ENCODE measurements around the gene KRT82.

Gene KRT82

DNA sequence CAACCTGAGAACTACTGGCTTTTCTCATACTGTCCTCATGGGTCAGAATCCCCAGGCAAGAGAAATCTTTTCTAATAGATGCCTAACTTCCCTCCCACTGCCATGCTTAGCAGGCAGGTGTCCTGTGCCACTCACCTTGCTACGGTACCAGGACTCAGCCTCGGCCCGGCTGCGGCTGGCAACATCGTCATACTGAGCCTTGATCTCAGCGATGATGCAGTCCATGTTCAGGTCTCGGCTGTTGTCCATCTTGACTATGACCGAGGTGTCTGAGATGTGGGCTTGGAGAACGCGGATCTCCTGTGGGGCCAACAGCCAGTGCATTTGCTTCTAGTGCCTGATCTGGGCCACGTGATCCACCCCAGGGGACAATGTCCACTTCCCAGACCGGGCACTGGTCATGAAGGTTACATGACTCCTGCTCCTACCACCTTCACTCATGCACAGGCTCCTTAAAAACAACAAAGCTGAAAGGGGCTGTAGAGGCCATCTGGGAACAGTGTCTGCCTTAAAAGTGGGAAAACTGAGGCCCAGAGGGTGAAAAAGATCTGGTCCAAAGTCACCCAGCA lies 42.9 kb downstream of the KRT82 start:
- Histone ChIP-seq H3K9ac (ENCODE audit: low read length) (no peak overlapping the region), H3K4me3 (ENCODE audit: low read length) (no peak overlapping the region), H3K27me3 (ENCODE audit: control insufficient read depth, insufficient read depth, low read length) (no peaks in the 10 kb centered on the region), H3K9me3 (ENCODE audit: control insufficient read depth, low read depth, low read length) (no peaks in the 10 kb centered on the region), H3K4me1 (ENCODE audit: control insufficient read depth, low read depth, low read length) (no peaks in the 10 kb centered on the region), H3K27ac (ENCODE audit: low read length) (no peak overlapping the region), H3K36me3 (ENCODE audit: control insufficient read depth, low read depth, low read length) (no peaks in the 10 kb centered on the region)

DNA sequence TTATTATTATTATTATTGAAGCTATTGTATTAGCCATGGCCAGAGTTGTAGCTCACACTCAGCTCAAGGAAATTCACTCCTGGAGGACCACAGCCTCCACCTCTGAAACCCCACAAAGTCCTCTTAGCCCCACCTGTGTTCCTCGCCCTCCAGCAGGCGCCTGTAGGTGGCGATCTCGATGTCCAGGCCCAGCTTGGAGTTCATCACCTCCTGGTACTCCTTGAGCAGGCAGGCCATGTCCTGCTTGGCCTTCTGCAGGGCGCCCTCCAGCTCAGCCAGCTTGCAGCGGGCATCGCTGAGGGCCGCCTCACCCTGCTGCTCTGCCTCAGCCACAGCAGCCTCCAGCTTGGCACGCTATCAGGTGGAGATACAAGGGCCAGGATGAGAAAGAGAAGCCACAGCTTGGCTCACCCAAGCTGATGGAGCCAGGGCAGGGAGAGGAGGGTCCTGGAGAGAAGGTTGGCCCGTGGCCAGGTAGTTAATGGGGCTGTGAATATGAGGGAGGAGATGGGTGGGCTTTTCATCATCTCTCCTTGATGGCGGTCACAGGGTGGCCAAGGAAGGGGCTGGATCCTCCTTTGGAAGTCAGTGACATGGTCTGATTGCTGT lies 43.9 kb downstream of the KRT82 start:
- Histone ChIP-seq H3K4me1 (ENCODE audit: control insufficient read depth, low read depth, low read length) (no peaks in the 10 kb centered on the region), H3K27ac (ENCODE audit: low read length) (no peak overlapping the region), H3K4me3 (ENCODE audit: low read length) (no peak overlapping the region), H3K9ac (ENCODE audit: low read length) (no peak overlapping the region), H3K9me3 (ENCODE audit: control insufficient read depth, low read depth, low read length) (no peaks in the 10 kb centered on the region), H3K36me3 (ENCODE audit: control insufficient read depth, low read depth, low read length) (no peaks in the 10 kb centered on the region), H3K27me3 (ENCODE audit: control insufficient read depth, insufficient read depth, low read length) (no peaks in the 10 kb centered on the region)

DNA sequence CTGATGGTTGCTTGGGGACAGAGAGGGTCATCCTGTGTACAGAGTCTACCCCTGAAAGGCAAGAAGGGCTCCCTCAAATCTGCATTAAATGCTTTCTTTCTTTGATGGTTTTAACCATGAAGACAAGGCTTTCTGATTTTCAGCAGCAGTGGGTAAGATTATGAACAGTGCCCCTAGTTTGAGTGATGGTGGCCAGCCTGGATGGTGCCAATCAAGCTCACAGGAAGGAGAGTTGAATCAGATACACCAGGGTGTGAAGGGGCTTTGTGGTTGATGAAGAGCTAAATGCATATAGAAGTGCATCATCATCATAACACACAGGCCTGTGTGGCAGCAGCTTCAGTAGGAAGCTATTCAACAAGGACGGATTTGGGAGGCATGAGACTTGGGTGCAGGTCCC lies 44.6 kb downstream of the KRT82 start:
- Histone ChIP-seq H3K27ac (ENCODE audit: low read length) (no peak overlapping the region), H3K4me3 (ENCODE audit: low read length) (no peak overlapping the region), H3K9ac (ENCODE audit: low read length) (no peak overlapping the region), H3K36me3 (ENCODE audit: control insufficient read depth, low read depth, low read length) (no peaks in the 10 kb centered on the region), H3K27me3 (ENCODE audit: control insufficient read depth, insufficient read depth, low read length) (no peaks in the 10 kb centered on the region), H3K9me3 (ENCODE audit: control insufficient read depth, low read depth, low read length) (no peaks in the 10 kb centered on the region), H3K4me1 (ENCODE audit: control insufficient read depth, low read depth, low read length) (no peaks in the 10 kb centered on the region)

DNA sequence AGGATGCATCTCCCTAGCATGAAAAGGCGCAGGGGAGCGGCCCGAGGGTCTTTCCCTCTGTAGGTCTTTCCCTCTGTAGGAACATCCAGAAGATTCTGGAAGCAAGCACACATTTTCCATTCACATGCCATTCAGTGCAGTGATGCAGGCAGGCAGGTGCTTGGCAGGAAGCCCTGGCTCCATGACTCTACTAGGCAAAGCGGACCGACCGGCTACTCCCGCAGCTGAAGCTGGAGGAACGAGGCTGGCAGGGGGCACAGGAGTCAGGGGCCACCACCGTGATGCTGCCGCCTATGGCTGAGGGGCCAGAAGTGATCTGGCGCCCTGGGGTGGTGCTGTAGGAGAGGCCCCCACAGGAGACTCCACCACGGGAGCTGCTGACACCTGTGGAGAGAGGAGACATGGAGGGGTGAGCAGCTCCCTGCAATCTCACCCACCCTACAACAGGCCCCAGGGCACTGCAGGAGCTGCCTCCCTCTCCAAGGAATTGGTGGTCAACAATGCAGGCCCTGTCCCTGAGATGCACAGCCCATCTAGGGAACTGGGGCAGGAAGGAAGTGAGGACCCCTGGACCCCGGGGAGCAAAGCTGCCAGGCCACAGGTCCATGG lies 45.4 kb downstream of the KRT82 start:
- Histone ChIP-seq H3K36me3 (ENCODE audit: control insufficient read depth, low read depth, low read length) (no peaks in the 10 kb centered on the region), H3K9ac (ENCODE audit: low read length) (no peak overlapping the region), H3K4me3 (ENCODE audit: low read length) (no peak overlapping the region), H3K9me3 (ENCODE audit: control insufficient read depth, low read depth, low read length) (no peaks in the 10 kb centered on the region), H3K4me1 (ENCODE audit: control insufficient read depth, low read depth, low read length) (no peaks in the 10 kb centered on the region), H3K27me3 (ENCODE audit: control insufficient read depth, insufficient read depth, low read length) (no peaks in the 10 kb centered on the region), H3K27ac (ENCODE audit: low read length) (no peak overlapping the region)

DNA sequence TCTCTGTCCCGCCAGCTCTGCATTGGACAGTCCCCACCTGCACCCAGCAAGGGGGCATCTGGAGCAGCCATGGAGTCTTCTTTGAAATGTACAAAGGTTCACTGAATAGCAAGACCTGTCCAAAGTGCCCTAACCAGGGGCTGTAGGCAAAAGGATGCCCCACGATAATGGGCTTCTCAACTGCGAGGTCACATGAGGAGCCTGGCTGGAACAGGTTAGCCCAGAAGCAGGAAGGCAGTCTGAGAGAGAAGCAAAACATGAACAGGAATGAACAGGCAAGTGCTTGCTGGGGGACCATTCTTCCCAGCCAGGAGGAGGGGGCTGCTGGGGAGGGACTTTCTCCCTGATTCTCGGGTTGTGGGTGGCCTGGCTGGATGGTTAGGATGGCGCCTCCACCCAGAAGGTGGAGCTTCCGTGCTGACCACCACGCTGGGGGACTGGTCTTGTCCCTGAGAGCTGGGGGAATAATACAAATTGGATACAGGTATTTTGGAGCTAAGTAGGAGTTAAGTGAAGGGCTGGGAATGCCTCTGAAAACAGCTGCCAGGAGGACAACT lies 46.0 kb downstream of the KRT82 start:
- H3K27ac ChIP-seq (ENCODE audit: low read length) = no peak overlapping the region
- H3K9me3 ChIP-seq (ENCODE audit: control insufficient read depth, low read depth, low read length) = no peaks in the 10 kb centered on the region
- no peak overlapping the region for H3K9ac ChIP-seq (ENCODE audit: low read length)
- H3K4me1 ChIP-seq (ENCODE audit: control insufficient read depth, low read depth, low read length) = no peaks in the 10 kb centered on the region
- no peaks in the 10 kb centered on the region for H3K27me3 ChIP-seq (ENCODE audit: control insufficient read depth, insufficient read depth, low read length)
- no peaks in the 10 kb centered on the region for H3K36me3 ChIP-seq (ENCODE audit: control insufficient read depth, low read depth, low read length)
- no peak overlapping the region for H3K4me3 ChIP-seq (ENCODE audit: low read length)

DNA sequence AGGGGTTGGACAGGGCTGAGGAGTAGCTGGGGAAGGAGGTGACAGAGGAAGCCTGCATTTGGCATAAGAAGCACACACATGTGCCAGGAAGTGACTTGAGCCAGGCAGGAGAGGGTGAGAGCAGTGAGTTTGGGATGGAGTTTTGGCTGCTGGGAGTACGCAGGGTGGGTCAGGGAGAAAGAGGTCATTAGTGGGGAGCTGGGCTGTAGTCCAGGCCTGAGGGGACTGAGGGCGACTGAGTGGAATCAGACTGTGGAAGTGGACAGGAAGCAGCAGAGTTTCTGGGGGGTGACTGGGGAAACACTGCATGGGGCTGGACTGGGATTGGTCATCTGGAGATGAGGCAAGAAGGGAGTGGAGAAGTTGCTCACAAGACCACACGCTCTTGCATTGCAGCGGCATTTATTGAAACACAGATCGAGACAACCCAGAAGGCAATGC lies 46.5 kb downstream of the KRT82 start:
- no peak overlapping the region for H3K27ac ChIP-seq (ENCODE audit: low read length)
- H3K4me1 ChIP-seq (ENCODE audit: control insufficient read depth, low read depth, low read length) = no peaks in the 10 kb centered on the region
- no peak overlapping the region for H3K4me3 ChIP-seq (ENCODE audit: low read length)
- H3K9me3 ChIP-seq (ENCODE audit: control insufficient read depth, low read depth, low read length) = no peaks in the 10 kb centered on the region
- no peak overlapping the region for H3K9ac ChIP-seq (ENCODE audit: low read length)
- H3K27me3 ChIP-seq (ENCODE audit: control insufficient read depth, insufficient read depth, low read length) = no peaks in the 10 kb centered on the region
- no peaks in the 10 kb centered on the region for H3K36me3 ChIP-seq (ENCODE audit: control insufficient read depth, low read depth, low read length)

DNA sequence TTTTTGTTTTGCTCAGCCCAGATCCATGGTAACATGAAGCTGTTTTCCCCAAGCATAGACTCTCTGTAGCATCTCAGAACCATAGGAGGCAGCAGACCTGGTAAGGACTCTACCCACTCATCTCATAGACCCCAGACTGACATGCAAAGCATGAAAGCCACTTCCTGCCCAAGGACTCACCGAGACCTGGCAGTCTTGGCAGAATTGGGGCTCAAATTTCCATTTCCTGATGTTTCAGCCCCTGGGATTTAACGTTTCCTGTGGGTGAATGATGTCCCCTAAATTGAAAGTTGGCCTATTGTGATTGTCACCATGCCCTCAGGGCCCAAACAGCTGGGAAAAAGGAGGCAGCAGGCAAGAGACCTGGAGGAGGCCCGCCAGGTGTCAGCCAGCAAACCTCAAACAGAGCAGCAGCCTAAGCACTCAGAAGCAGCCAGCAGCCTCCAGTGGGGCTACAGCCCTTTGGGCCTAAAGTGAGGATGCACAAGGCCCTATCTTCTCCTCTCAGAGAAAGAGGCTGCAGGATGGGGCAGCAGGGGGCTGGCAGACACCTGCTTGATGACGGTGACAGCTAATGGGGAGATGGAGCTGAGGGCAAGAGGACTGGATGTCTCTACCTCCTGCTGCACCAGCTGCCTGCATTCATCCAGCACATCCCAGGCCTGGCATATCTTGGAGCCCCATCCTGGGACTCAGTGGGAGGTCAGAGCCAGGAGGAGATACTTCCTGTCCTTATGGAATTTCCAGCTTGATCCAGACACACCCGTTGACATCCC lies 47.4 kb downstream of the KRT82 start:
- Histone ChIP-seq H3K9me3 (ENCODE audit: control insufficient read depth, low read depth, low read length) (no peaks in the 10 kb centered on the region), H3K27me3 (ENCODE audit: control insufficient read depth, insufficient read depth, low read length) (no peaks in the 10 kb centered on the region), H3K4me1 (ENCODE audit: control insufficient read depth, low read depth, low read length) (no peaks in the 10 kb centered on the region), H3K27ac (ENCODE audit: low read length) (no peak overlapping the region), H3K36me3 (ENCODE audit: control insufficient read depth, low read depth, low read length) (no peaks in the 10 kb centered on the region), H3K9ac (ENCODE audit: low read length) (no peak overlapping the region), H3K4me3 (ENCODE audit: low read length) (no peak overlapping the region)

DNA sequence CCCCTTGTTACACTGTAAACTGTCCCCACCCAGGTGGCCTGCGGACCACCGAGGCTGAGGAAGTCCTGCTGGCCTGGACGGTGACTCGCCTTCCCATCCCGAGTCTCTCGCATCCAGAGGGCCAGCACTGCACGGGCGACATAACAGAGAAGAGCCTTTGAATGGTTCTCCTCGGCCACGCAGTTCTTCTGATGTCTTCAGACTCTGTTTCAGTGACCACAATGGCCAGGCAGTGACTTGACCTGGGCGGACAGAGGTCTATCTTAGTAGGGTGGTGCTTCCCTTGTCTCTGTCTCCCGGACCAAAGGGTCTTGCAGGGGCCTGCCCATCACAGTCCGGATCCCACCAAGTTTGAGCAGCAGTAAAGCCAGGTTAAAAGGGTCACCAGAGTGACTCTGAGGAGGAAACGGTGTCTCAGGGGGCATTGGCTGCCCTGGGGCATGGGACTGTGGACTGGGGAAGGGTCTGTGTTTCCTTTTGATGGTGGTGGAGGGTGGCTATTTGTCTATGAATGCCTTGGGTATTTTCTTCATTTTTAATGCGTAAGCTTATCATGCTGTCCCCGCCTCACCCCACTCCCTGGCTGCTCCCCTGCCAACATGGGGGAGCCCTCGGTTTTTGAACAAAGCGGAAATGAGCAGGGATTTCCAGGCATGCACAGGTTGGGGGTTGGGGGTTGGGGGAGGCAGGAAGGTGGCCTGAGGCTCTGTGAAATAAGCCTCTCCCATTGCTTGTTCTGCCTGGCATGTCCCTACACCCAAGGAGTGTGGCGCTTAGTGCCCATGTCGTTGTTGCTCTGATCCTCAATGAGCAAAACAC lies 49.2 kb downstream of the KRT82 start:
- Histone ChIP-seq H3K9me3 (ENCODE audit: control insufficient read depth, low read depth, low read length) (no peaks in the 10 kb centered on the region), H3K4me1 (ENCODE audit: control insufficient read depth, low read depth, low read length) (no peaks in the 10 kb centered on the region), H3K27ac (ENCODE audit: low read length) (no peak overlapping the region)

DNA sequence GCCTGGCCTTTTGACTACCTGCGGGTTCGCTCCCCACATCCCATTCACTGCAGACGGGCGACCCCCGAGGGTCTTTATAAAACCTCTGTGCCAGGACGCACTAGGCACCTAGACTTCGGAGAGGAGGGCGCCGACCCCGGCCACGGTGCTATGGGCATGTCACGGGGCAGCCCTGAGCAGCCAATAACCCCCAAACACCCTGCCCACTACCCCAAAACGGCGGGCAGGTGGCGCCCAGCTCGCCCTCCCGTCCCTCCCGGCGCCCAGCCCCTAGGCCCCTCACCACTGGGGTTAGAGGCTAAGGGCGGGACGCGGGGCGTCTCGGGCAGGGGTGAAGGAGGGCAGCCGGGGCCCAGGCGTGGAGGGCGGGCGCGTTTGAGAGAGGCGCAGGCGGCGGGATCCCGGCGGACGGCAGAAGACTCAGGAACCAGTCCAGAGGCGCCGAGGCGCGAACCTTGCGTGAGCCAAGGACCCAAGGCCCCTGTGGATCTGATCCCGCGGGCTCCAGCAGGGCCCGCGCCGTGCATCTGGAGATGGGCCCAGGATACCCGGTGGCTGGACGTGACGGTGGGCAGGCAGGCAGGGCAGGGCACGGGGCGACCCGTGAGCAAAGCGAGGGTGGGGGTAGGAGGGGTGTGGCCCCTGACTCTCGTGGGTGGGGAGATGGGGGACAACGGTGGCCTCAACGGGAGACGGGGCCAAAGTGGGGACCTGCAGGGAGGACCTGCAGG lies 49.9 kb downstream of the KRT82 start:
- Histone ChIP-seq H3K36me3 (ENCODE audit: control insufficient read depth, low read depth, low read length) (no peaks in the 10 kb centered on the region), H3K9ac (ENCODE audit: low read length) (no peak overlapping the region), H3K4me1 (ENCODE audit: control insufficient read depth, low read depth, low read length) (no peaks in the 10 kb centered on the region), H3K9me3 (ENCODE audit: control insufficient read depth, low read depth, low read length) (no peaks in the 10 kb centered on the region), H3K27me3 (ENCODE audit: control insufficient read depth, insufficient read depth, low read length) (no peaks in the 10 kb centered on the region), H3K4me3 (ENCODE audit: low read length) (no peak overlapping the region), H3K27ac (ENCODE audit: low read length) (no peak overlapping the region)

More for the DNA sequence above, 49.2 kb downstream of the KRT82 start:
- Histone ChIP-seq H3K27me3 (ENCODE audit: control insufficient read depth, insufficient read depth, low read length) (no peaks in the 10 kb centered on the region), H3K4me3 (ENCODE audit: low read length) (no peak overlapping the region), H3K36me3 (ENCODE audit: control insufficient read depth, low read depth, low read length) (no peaks in the 10 kb centered on the region), H3K9ac (ENCODE audit: low read length) (no peak overlapping the region)

DNA sequence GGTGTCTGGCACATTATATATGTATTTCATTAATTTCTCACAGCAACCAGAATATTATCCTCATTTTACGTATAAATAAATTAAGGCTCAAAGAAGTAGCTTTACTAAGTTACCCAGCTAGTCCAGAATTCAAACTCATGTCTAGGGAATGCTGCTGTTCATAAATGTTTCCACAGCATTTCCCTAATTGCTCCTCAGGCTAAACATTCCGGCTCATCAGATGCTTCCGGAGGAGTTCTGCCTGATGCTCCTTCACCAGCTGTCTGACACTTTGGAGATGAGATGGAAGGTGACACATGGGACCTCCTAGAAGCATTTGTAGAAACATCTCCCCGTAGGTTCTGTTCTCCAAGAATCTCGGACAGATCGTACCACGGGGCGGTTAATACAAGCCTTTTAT lies 51.0 kb downstream of the KRT82 start:
- Histone ChIP-seq H3K4me1 (ENCODE audit: control insufficient read depth, low read depth, low read length) (no peaks in the 10 kb centered on the region), H3K9ac (ENCODE audit: low read length) (no peak overlapping the region), H3K9me3 (ENCODE audit: control insufficient read depth, low read depth, low read length) (no peaks in the 10 kb centered on the region), H3K36me3 (ENCODE audit: control insufficient read depth, low read depth, low read length) (no peaks in the 10 kb centered on the region), H3K4me3 (ENCODE audit: low read length) (no peak overlapping the region), H3K27me3 (ENCODE audit: control insufficient read depth, insufficient read depth, low read length) (no peaks in the 10 kb centered on the region), H3K27ac (ENCODE audit: low read length) (no peak overlapping the region)
